Measurements from ENCODE around the gene BMF. TPM values are rescaled to one million over a fixed set of nuclear protein-coding genes. Genes with fewer than 3 reads are reported as not detected.

Gene BMF
- total and polyA plus RNA-seq, 2 experiments from 2014 or later, result 15.9 to 41.8 TPM

DNA sequence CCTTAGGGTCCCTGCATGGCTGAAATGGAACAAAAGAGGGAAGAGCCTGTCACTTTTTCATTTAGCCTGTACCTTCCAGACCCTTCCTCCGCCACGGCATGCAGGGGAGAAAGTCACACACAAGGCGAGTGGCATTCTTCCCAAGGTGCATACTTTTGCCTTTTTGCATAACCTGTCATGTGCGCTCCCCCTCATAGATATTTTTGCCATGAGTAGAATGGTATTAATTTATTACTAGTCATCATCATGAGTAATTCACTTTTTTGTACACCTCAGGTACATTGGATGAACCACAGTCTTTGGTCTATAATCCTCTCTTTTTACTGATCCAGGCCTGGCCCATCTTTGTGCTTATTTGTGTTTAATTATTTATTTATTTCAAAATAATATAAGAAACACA lies 43.3 kb upstream of the BMF start:
- no peaks in the 10 kb centered on the region for H3K4me1 ChIP-seq (ENCODE audit: insufficient read depth)
- H3K9me2 ChIP-seq (replicated peaks; ENCODE audit: insufficient read depth), result no peaks in the 10 kb centered on the region
- no peaks in the 10 kb centered on the region for H3K9me3 ChIP-seq (ENCODE audit: low read depth)
- H3K4me2 ChIP-seq, result no peak overlapping the region
- no peaks in the 10 kb centered on the region for H3K36me3 ChIP-seq (replicated peaks; ENCODE audit: insufficient read depth, low read depth)
- H3K79me2 ChIP-seq, result no peaks in the 10 kb centered on the region
- WGBS (ENCODE audit: low lambda C conversion rate, missing lambda C conversion rate), result 92% methylated on average over 4 of the region's 4 CpGs
- H3K27ac ChIP-seq, result no peak overlapping the region
- no peaks in the 10 kb centered on the region for H3K27me3 ChIP-seq
- TF ChIP-seq EZH2 (IDR thresholded peaks at IDR 0.05; ENCODE audit: borderline replicate concordance), result no peak
- no peak overlapping the region for H2AFZ ChIP-seq
- H4K20me1 ChIP-seq (ENCODE audit: insufficient read depth, poor library complexity, severe bottlenecking), result no peaks in the 10 kb centered on the region
- no peak for DNase-seq (ENCODE audit: low spot score)
- H3K4me3 ChIP-seq, result no peak overlapping the region

DNA sequence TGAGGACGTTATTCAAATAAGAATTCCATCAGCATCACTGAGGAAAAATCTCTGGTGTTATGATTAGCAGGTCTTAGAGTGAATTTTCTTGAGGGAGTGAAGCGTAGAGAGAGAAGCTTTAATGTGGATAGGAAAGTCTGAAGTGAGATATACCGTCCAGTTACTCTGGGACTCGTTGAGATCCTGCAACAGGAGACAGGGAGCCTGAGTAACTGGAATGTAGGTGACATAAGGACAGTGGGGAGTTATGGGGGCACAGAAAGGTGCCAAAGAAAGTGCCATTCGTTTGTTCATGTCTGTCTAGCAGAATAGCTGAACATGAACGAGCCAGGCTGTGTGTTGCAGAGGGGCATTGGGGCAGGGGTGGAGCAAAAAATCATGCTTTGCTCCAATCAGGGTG lies 42.8 kb upstream of the BMF start:
- no peak overlapping the region for H3K4me3 ChIP-seq
- no peaks in the 10 kb centered on the region for H3K9me3 ChIP-seq (ENCODE audit: low read depth)
- no peaks in the 10 kb centered on the region for H4K20me1 ChIP-seq (ENCODE audit: insufficient read depth, poor library complexity, severe bottlenecking)
- H3K27me3 ChIP-seq, result no peaks in the 10 kb centered on the region
- no peaks in the 10 kb centered on the region for H3K4me1 ChIP-seq (ENCODE audit: insufficient read depth)
- no peaks in the 10 kb centered on the region for H3K36me3 ChIP-seq (replicated peaks; ENCODE audit: insufficient read depth, low read depth)
- no peak overlapping the region for H3K4me2 ChIP-seq
- 76% methylated on average over 6 of the region's 6 CpGs for WGBS (ENCODE audit: low lambda C conversion rate, missing lambda C conversion rate)
- H3K9me2 ChIP-seq (replicated peaks; ENCODE audit: insufficient read depth), result no peaks in the 10 kb centered on the region
- H3K79me2 ChIP-seq, result no peaks in the 10 kb centered on the region
- no peak for DNase-seq (ENCODE audit: low spot score)
- no peak overlapping the region for H3K27ac ChIP-seq
- no peak overlapping the region for H2AFZ ChIP-seq
- TF ChIP-seq, protein P1, sequence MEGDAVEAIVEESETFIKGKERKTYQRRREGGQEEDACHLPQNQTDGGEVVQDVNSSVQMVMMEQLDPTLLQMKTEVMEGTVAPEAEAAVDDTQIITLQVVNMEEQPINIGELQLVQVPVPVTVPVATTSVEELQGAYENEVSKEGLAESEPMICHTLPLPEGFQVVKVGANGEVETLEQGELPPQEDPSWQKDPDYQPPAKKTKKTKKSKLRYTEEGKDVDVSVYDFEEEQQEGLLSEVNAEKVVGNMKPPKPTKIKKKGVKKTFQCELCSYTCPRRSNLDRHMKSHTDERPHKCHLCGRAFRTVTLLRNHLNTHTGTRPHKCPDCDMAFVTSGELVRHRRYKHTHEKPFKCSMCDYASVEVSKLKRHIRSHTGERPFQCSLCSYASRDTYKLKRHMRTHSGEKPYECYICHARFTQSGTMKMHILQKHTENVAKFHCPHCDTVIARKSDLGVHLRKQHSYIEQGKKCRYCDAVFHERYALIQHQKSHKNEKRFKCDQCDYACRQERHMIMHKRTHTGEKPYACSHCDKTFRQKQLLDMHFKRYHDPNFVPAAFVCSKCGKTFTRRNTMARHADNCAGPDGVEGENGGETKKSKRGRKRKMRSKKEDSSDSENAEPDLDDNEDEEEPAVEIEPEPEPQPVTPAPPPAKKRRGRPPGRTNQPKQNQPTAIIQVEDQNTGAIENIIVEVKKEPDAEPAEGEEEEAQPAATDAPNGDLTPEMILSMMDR (IDR thresholded peaks at IDR 0.05; ENCODE audit: poor library complexity), result no peak
- TF ChIP-seq EZH2phosphoT487 (IDR thresholded peaks at IDR 0.05; ENCODE audit: low read depth, severe bottlenecking, unreplicated experiment), result no peak

DNA sequence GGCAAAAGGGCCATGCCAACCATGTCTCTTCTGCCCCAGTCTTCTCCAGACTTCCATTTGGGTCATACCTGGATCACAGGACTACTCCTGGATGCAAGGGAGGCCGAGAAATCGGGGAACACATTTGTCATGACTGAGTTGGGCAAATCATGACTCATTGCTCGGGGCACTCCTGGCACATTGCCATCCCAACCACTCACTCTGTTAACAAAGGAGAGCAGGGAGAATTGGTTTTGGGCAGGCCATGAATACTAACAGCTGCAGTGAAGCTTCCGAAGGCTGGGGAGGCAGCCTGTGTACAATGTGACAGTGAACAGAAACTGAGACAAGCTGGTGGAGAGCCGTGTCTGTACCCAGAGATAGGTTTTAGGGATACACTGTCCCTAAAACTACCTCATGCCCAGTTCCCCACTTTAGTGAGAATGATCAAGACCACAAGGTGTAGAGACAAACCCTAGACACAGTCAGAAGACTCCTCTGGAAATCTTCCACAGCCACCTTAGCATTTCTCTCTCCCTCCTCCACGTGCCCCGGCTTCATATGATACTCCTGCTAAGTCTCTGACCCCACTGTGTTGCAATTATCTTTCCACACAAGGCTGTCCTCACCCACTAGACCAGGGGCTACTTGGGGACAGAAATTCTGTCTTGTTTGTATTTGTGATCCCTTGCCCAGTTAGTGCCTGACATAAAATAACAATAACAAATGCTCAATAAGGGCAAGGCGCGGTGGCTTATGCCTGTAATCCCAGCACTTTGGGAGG lies 41.7 kb upstream of the BMF start:
- Histone ChIP-seq H4K20me1 (ENCODE audit: insufficient read depth, poor library complexity, severe bottlenecking) (no peaks in the 10 kb centered on the region), H3K79me2 (no peaks in the 10 kb centered on the region), H3K4me3 (no peak overlapping the region), H3K4me1 (ENCODE audit: insufficient read depth) (no peaks in the 10 kb centered on the region), H3K27ac (no peak overlapping the region), H3K9me3 (ENCODE audit: low read depth) (no peaks in the 10 kb centered on the region), H2AFZ (no peak overlapping the region), H3K9me2 (replicated peaks; ENCODE audit: insufficient read depth) (no peaks in the 10 kb centered on the region), H3K4me2 (no peak overlapping the region), H3K27me3 (no peaks in the 10 kb centered on the region), H3K36me3 (replicated peaks; ENCODE audit: insufficient read depth, low read depth) (no peaks in the 10 kb centered on the region)
- WGBS (ENCODE audit: low lambda C conversion rate, missing lambda C conversion rate), result 75% methylated on average over 9 of the region's 9 CpGs
- TF ChIP-seq, protein P1 (IDR thresholded peaks at IDR 0.05; ENCODE audit: poor library complexity), result no peak
- TF ChIP-seq EZH2 (IDR thresholded peaks at IDR 0.05; ENCODE audit: borderline replicate concordance), result no peak
- TF ChIP-seq EZH2phosphoT487 (IDR thresholded peaks at IDR 0.05; ENCODE audit: low read depth, severe bottlenecking, unreplicated experiment), result no peak
- DNase-seq (ENCODE audit: low spot score), result peak; percentile 19

DNA sequence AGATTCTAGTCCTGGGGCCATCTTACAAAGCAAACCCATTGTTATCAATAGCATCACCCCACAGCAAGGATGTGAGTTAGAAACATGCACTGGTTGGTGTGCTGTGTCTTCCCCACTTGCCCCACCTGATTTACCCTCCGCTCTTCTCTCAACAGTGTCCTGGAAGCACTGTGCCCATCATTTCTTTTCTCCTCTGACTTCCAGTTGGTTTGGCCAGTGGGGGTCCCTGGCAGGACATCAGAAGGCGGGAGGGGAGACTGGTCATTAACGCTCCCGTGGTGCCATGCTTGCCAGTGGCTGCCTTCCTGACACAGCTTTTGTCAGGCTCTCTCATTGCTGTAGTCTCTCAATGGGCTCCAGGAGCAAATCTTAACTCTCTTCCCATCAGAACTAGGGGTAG lies 40.7 kb upstream of the BMF start:
- 96% methylated on average over 4 of the region's 4 CpGs for WGBS (ENCODE audit: low lambda C conversion rate, missing lambda C conversion rate)
- H3K9me3 ChIP-seq (ENCODE audit: low read depth), result no peaks in the 10 kb centered on the region
- no peak for DNase-seq (ENCODE audit: low spot score)
- TF ChIP-seq EZH2phosphoT487 (IDR thresholded peaks at IDR 0.05; ENCODE audit: low read depth, severe bottlenecking, unreplicated experiment) (no peak), EZH2 (IDR thresholded peaks at IDR 0.05; ENCODE audit: borderline replicate concordance) (no peak)
- TF ChIP-seq, protein P1 (IDR thresholded peaks at IDR 0.05; ENCODE audit: poor library complexity), result no peak
- H3K4me2 ChIP-seq, result no peak overlapping the region
- H3K27ac ChIP-seq, result no peak overlapping the region
- H3K36me3 ChIP-seq (replicated peaks; ENCODE audit: insufficient read depth, low read depth), result no peaks in the 10 kb centered on the region
- H3K9me2 ChIP-seq (replicated peaks; ENCODE audit: insufficient read depth), result no peaks in the 10 kb centered on the region
- H2AFZ ChIP-seq, result no peak overlapping the region
- H4K20me1 ChIP-seq (ENCODE audit: insufficient read depth, poor library complexity, severe bottlenecking), result no peaks in the 10 kb centered on the region
- H3K79me2 ChIP-seq, result no peaks in the 10 kb centered on the region
- no peak overlapping the region for H3K4me3 ChIP-seq
- H3K27me3 ChIP-seq, result no peaks in the 10 kb centered on the region
- no peaks in the 10 kb centered on the region for H3K4me1 ChIP-seq (ENCODE audit: insufficient read depth)

All from hepatocyte (in vitro differentiated cells).